Neural crest cell (in vitro differentiated cells): ENCODE data around the gene ARX. TPM values are rescaled to one million over a fixed set of nuclear protein-coding genes. Genes with fewer than 3 reads are reported as not detected.

Experiments
- DNase-seq: peaks from one replicate; pipeline ENCODE4 v3.0.0; 2021; ENCODE audit warnings: low read depth, mixed read lengths, low spot score
- H3K27ac Mint-ChIP-seq: one replicate; pipeline ENCODE4 v1.8.0; 2021; ENCODE audit warnings: mild to moderate bottlenecking, mixed read lengths; ENCODE audit not compliant: unreplicated experiment
- H3K27me3 Mint-ChIP-seq: 2 replicates; pipeline ENCODE4 v1.8.0; 2021; ENCODE audit warnings: low read depth, mild to moderate bottlenecking, mixed read lengths
- H3K36me3 Mint-ChIP-seq: 2 replicates; pipeline ENCODE4 v1.8.0; 2021; ENCODE audit warnings: low read depth, mild to moderate bottlenecking, mixed read lengths
- H3K4me1 Mint-ChIP-seq: 2 replicates; pipeline ENCODE4 v1.8.0; 2021; ENCODE audit warnings: mixed read lengths
- H3K4me3 Mint-ChIP-seq: one replicate; pipeline ENCODE4 v1.8.0; 2021; ENCODE audit warnings: mild to moderate bottlenecking, mixed read lengths
- H3K9me3 Mint-ChIP-seq: 2 replicates; pipeline ENCODE4 v1.8.0; 2021; ENCODE audit warnings: mixed read lengths
- long read RNA-seq: library from polyadenylated mRNA; unstranded; transcript quantifications from one replicate; pipeline ENCODE4 v2.0.0, GENCODE V29; 2020
- total RNA-seq: library from RNA; stranded (reverse); gene quantifications from 2 replicates; pipeline ENCODE4 v1.2.1, GENCODE V29; 2021
- TF ChIP-seq, protein P1 (sequence below): fragments of 200-600 bp; sonication (generic); conservative IDR thresholded peaks from 2 replicates; pipeline ENCODE4 v1.5.0; 2021; ENCODE audit warnings: antibody characterized with exemption, mild to moderate bottlenecking

Gene ARX
- total RNA-seq, result 0.16 and 0.20 TPM in 2 replicates
- long read RNA-seq, result 0 reads

DNA sequence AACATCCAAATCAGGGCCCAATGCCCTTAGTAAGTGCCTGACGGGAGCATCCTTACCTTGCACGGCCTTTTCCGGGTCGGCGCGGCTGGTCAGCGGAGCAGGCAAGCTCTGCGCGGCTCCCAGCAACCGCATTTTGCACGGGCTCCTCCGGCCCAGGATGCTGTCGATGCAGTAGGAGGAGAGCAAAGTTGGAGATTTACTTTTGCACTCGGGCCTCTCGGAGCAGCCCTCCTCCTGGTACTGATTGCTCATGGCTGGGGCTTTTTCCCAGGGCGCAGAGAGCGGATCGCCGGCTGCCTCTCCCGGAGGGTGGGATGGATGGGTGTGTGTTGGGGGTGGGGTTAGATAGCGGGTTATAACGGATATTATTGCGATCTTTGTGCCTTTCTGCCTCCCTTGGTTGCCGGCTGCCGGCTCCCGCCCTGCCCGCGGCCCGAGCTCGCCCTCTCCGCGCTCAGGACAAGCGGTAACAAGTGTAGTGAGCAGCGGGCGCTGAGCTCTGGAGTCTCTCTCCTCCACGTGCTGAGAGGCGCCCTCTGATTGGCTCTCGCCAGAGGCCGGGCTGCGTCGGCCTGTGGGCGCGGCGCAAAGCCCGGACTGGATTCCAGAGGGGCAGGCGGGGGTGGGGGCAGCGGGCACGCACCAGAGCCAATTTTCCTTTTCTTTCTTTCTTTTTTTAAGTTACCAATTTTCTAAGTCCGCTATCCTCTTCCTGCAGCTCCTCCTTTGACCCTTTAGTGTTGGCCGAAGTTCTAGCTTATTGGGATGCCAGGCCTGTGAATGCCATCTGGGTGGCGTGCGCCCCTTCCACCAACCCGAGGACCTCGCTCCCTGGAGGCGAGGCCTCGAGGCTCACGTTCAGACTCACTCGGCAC lies at the start of gene ARX:
Gene ARX, minus strand, starts transcription at position 480 of the 875 bp plus-strand sequence. Its CDS starts 228 bp downstream, at position 252.
- peaks cover 27% of the 10 kb centered on the region for H3K4me1 Mint-ChIP-seq
- TF ChIP-seq, protein P1, sequence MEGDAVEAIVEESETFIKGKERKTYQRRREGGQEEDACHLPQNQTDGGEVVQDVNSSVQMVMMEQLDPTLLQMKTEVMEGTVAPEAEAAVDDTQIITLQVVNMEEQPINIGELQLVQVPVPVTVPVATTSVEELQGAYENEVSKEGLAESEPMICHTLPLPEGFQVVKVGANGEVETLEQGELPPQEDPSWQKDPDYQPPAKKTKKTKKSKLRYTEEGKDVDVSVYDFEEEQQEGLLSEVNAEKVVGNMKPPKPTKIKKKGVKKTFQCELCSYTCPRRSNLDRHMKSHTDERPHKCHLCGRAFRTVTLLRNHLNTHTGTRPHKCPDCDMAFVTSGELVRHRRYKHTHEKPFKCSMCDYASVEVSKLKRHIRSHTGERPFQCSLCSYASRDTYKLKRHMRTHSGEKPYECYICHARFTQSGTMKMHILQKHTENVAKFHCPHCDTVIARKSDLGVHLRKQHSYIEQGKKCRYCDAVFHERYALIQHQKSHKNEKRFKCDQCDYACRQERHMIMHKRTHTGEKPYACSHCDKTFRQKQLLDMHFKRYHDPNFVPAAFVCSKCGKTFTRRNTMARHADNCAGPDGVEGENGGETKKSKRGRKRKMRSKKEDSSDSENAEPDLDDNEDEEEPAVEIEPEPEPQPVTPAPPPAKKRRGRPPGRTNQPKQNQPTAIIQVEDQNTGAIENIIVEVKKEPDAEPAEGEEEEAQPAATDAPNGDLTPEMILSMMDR, result no peak
- DNase-seq, result peak; percentile 72
- no peaks in the 10 kb centered on the region for H3K9me3 Mint-ChIP-seq
- peak within 1 kb of the TSS; percentile 61 for H3K4me3 Mint-ChIP-seq
- no peaks in the 10 kb centered on the region for H3K36me3 Mint-ChIP-seq
- H3K27me3 Mint-ChIP-seq, result peaks cover 95% of the 10 kb centered on the region
- no peak within 1 kb of the TSS for H3K27ac Mint-ChIP-seq

DNA sequence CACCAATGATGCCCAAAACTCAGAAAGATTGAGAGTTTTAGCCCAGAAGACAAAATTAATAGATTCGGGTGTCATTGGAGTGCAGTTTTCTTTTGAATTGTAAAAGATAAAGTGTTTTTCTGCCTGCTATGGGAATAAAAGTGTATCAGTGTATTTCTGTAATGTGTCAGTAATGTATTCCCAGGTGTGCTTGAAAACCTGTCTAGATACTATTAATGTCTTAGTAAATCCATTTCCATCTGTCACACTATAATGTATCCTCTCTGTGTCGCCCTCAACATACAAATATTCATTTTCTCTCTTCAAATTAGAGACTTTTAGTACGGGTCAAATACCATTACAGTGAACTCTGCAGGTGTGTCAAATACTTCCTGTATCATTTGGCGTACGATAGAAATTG lies 43.5 kb upstream of the ARX start:
- DNase-seq, result no peak
- Mint-ChIP-seq H3K4me1 (no peaks in the 10 kb centered on the region), H3K27me3 (peaks cover 2% of the 10 kb centered on the region), H3K27ac (no peak overlapping the region), H3K4me3 (no peak overlapping the region), H3K36me3 (peaks cover 3% of the 10 kb centered on the region), H3K9me3 (peaks cover 3% of the 10 kb centered on the region)
- TF ChIP-seq, protein P1, result no peak

DNA sequence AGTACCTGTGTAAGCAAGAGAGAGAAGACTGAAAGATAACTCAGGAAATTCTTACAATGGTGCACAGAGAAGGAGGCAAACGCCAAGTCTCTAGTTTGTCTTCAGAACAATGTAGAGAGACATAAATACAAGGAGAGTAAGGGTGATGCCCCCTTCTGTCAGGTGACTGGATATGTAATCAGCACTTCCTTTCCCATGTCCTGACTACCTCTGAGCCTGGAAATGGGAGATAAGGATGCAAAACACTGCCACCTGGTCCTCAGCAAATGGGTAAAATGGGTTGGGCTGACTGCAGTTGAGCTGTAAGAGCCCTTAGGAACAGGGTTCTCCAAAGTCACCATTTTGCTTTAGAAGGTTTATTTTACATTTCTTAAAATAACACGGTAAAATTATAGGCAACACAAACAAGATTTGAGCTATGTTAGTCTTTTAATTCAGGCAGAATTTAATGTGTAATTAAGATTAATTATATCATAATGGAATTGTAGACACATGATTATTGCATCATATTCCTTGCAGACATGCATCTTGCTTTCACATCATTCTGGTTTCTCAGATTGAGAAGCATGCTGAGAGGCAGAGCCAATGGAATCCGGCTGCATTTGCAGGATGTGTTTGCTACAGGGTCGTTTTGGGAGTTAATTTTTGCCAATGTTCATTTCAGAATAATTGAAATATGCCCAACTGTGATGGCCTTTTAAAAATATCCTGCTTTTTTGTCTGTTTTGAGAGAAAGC lies 37.2 kb upstream of the ARX start:
- DNase-seq, result no peak
- no peak overlapping the region for H3K27ac Mint-ChIP-seq
- H3K4me1 Mint-ChIP-seq, result peaks cover 8% of the 10 kb centered on the region
- no peak overlapping the region for H3K4me3 Mint-ChIP-seq
- peaks cover 4% of the 10 kb centered on the region for H3K27me3 Mint-ChIP-seq
- peaks cover 3% of the 10 kb centered on the region for H3K36me3 Mint-ChIP-seq
- TF ChIP-seq, protein P1, result no peak
- peaks cover 6% of the 10 kb centered on the region for H3K9me3 Mint-ChIP-seq

DNA sequence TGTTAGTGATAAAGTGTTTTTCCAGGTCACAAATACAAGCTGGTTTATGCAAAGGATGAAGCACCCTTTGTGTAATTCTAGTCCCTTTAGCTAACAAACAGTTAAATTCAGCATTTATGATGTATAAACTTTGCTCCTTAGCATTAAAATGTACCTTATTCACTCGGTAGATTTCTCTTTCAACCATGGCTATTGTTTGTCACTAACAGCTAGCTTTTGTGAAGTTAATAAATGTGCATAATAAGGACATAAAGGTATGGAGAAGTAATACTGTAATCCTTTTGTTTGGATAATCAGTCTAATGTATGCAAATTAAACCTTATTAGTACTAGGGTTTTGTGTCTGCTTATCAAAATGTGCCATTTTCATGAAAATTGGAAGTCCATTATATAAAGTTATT lies 34.2 kb upstream of the ARX start:
- Mint-ChIP-seq H3K4me1 (peaks cover 13% of the 10 kb centered on the region), H3K36me3 (no peaks in the 10 kb centered on the region), H3K9me3 (peaks cover 3% of the 10 kb centered on the region), H3K27me3 (peaks cover 4% of the 10 kb centered on the region), H3K27ac (no peak overlapping the region), H3K4me3 (no peak overlapping the region)
- TF ChIP-seq, protein P1, result no peak
- DNase-seq, result no peak

DNA sequence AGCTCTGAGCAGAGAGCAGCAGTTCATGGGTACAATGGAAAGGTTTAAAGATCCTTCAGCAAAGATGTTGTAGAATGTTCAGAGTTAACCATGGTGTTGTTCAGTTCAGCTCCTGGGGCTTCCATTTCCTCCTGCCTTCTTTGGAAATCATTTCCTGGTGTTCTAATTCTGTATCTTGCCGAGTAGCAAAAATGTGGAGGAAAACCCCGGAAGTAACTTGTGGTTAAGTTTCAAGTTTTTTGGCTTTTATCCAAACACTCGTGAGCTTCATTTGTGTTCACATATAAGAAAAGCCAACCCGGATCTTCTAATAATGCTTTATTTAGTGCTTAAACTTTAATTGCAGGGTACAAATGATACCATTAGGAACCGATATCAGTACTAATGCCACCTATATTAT lies 33.6 kb upstream of the ARX start:
- Mint-ChIP-seq H3K4me1 (peaks cover 13% of the 10 kb centered on the region), H3K27me3 (peaks cover 4% of the 10 kb centered on the region), H3K4me3 (no peak overlapping the region), H3K27ac (no peak overlapping the region), H3K9me3 (peaks cover 4% of the 10 kb centered on the region), H3K36me3 (no peaks in the 10 kb centered on the region)
- TF ChIP-seq, protein P1, result no peak
- no peak for DNase-seq
